HCT116 (cell line): Measurements from ENCODE around the gene SMG6. TPM values are rescaled to one million over a fixed set of nuclear protein-coding genes. Genes with fewer than 3 reads are reported as not detected.

Experiments
- ATAC-seq: fragments of 200-7000 bp; cut with Tn5 transposase; 2 replicates; pipeline ENCODE4 v1.9.1; 2020; ENCODE audit warnings: mild to moderate bottlenecking, moderate library complexity
- BruUV-seq: library from RNA; stranded (reverse); fragments of 400-500 nt; replicated peaks from 2 replicates; lab custom pipeline; 2021; lab: Mats Ljungman, UMichigan
- CTCF ChIA-PET: fragments of 300-600 bp; sonication (Branson Sonifier 250); formaldehyde crosslinking; loops from one replicate; lab custom pipeline; 2021; ENCODE audit warnings: antibody characterized with exemption; lab: Charles Lee
- POLR2A ChIA-PET: fragments of 300-600, 350-600 bp; sonication (Branson Sonifier 250); formaldehyde crosslinking; loops from one replicate; lab custom pipeline; 2021; ENCODE audit warnings: antibody characterized with exemption; lab: Charles Lee
- RAD21 ChIA-PET, 2 experiments: fragments of 300-600 bp; sonication (Branson Sonifier 250); formaldehyde crosslinking; loops; one replicate each; lab custom pipeline; 2023; ENCODE audit warnings: low total read pairs in 2 of 2; ENCODE audit not compliant: uncharacterized antibody in 2 of 2, unreplicated experiment in 2 of 2, low non-redundant PET in 1 of 2; lab: Charles Lee
- DNase-seq: peaks from one replicate; pipeline ENCODE4 v3.0.0-alpha.2; 2010; ENCODE audit warnings: low read depth, low spot score
- H2AFZ ChIP-seq: fragments of 200-600 bp; shearing (Covaris generic), sonication (generic); 2 replicates; pipeline ENCODE4 v1.6.1; 2017; ENCODE audit warnings: low read depth, mixed run types, mixed read lengths, antibody characterized with exemption, low read length; ENCODE audit not compliant: poor library complexity, severe bottlenecking
- H3K27ac ChIP-seq: 2 replicates; pipeline ENCODE4 v1.5.1; 2012; ENCODE audit warnings: low read depth, low read length
- H3K27me3 ChIP-seq: fragments of 200-600 bp; sonication (generic); 2 replicates; pipeline ENCODE4 v1.6.1; 2016; ENCODE audit warnings: mixed run types, low read length, mixed read lengths; ENCODE audit not compliant: insufficient read depth
- H3K36me3 ChIP-seq, 2 experiments: fragments of 200-500 bp in 1 of 2; fragments of 200-600 bp in 1 of 2; sonication (Bioruptor generic) in 1 of 2; sonication (generic) in 1 of 2; 2 replicates each; pipeline versions ENCODE4 v1.5.1 to v1.6.1; 2014 to 2016; ENCODE audit warnings: low read length in 2 of 2, inconsistent platforms in 1 of 2, mixed read lengths in 1 of 2, mixed run types in 1 of 2; ENCODE audit not compliant: insufficient read depth in 2 of 2, control insufficient read depth in 1 of 2
- H3K4me1 ChIP-seq, 2 experiments: fragments of 200-600 bp in 1 of 2; sonication (generic) in 1 of 2; 2 replicates each; pipeline versions ENCODE4 v1.5.1 to v1.6.1; 2012 to 2017; ENCODE audit warnings: low read length in 2 of 2, inconsistent platforms in 1 of 2, mild to moderate bottlenecking in 1 of 2, mixed read lengths in 1 of 2, mixed run types in 1 of 2, moderate library complexity in 1 of 2; ENCODE audit not compliant: insufficient read depth in 2 of 2, control insufficient read depth in 1 of 2
- H3K4me2 ChIP-seq: fragments of 200-600 bp; sonication (generic); 2 replicates; pipeline ENCODE4 v1.6.1; 2017; ENCODE audit warnings: mixed run types, low read length, mixed read lengths
- H3K4me3 ChIP-seq, 2 experiments: fragments of 200-600 bp in 1 of 2; sonication (generic) in 1 of 2; replicated peaks in 1 of 2; 2 replicates each; pipeline ENCODE4 v1.5.1; 2011 to 2016; ENCODE audit warnings: low read length in 2 of 2, control low read depth in 1 of 2, low read depth in 1 of 2, mild to moderate bottlenecking in 1 of 2, mixed read lengths in 1 of 2, mixed run types in 1 of 2
- H3K79me2 ChIP-seq: fragments of 200-600 bp; sonication (generic); 2 replicates; pipeline ENCODE4 v1.6.1; 2017; ENCODE audit warnings: mild to moderate bottlenecking, mixed run types, low read length, moderate library complexity, mixed read lengths; ENCODE audit not compliant: insufficient read depth
- H3K9ac ChIP-seq: fragments of 200-600 bp; sonication (generic); 2 replicates; pipeline ENCODE4 v1.6.1; 2016; ENCODE audit warnings: low read length, mixed read lengths
- H3K9me2 ChIP-seq: fragments of 200-600 bp; sonication (generic), shearing (Covaris generic); 2 replicates; pipeline ENCODE4 v1.6.1; 2017; ENCODE audit warnings: mixed run types, mild to moderate bottlenecking, moderate library complexity; ENCODE audit not compliant: insufficient read depth
- H3K9me3 ChIP-seq, 2 experiments: fragments of 200-500 bp in 1 of 2; fragments of 200-600 bp in 1 of 2; sonication (Bioruptor generic) in 1 of 2; sonication (generic) in 1 of 2; 2 replicates each; pipeline ENCODE4 v1.6.1; 2014 to 2017; ENCODE audit warnings: low read length in 2 of 2, mixed read lengths in 2 of 2, inconsistent platforms in 1 of 2, low read depth in 1 of 2, mild to moderate bottlenecking in 1 of 2, mixed run types in 1 of 2, moderate library complexity in 1 of 2; ENCODE audit not compliant: control insufficient read depth in 1 of 2, insufficient read depth in 1 of 2
- H4K20me1 ChIP-seq: fragments of 200-600 bp; sonication (generic), shearing (Covaris generic); 2 replicates; pipeline ENCODE4 v1.6.1; 2017; ENCODE audit warnings: mixed run types, mild to moderate bottlenecking, moderate library complexity; ENCODE audit not compliant: insufficient read depth
- CEBPB ChIP-seq: IDR thresholded peaks from 2 replicates; pipeline ENCODE4 v1.6.1; 2012; ENCODE audit warnings: low read depth
- CTCF ChIP-seq, 3 experiments: fragments of 200-600 bp in 1 of 3; sonication (generic) in 1 of 3; IDR thresholded peaks in 2 of 3; conservative IDR thresholded peaks in 1 of 3; 2 replicates each; pipeline ENCODE4 v1.5.1; 2012 to 2017; ENCODE audit warnings: low read depth in 2 of 3, low read length in 2 of 3, antibody characterized with exemption in 1 of 3, borderline replicate concordance in 1 of 3, control low read depth in 1 of 3, mild to moderate bottlenecking in 1 of 3, mixed read lengths in 1 of 3, mixed run types in 1 of 3, moderate library complexity in 1 of 3; ENCODE audit not compliant: insufficient read depth in 1 of 3
- POLR2A ChIP-seq: IDR thresholded peaks from 2 replicates; pipeline ENCODE4 v1.7.0; 2011; ENCODE audit warnings: borderline replicate concordance; ENCODE audit not compliant: insufficient read depth, insufficient read length; ENCODE audit errors: extremely low read depth
- RAD21 ChIP-seq: IDR thresholded peaks from 2 replicates; pipeline ENCODE4 v1.6.1; 2012; ENCODE audit warnings: low read depth, mild to moderate bottlenecking
- SRF ChIP-seq: IDR thresholded peaks from 2 replicates; pipeline ENCODE4 v1.6.1; 2012; ENCODE audit warnings: low read depth
- ZBTB33 ChIP-seq: IDR thresholded peaks from 2 replicates; pipeline ENCODE4 v1.6.1; 2011; ENCODE audit warnings: mild to moderate bottlenecking, low read length, moderate library complexity; ENCODE audit not compliant: insufficient replicate concordance; ENCODE audit errors: extremely low read depth
- ZNF274 ChIP-seq: fragments of 200-500 bp; sonication (Bioruptor generic); IDR thresholded peaks from 2 replicates; pipeline ENCODE4 v1.6.1; 2014; ENCODE audit warnings: mild to moderate bottlenecking, low read depth, low read length, inconsistent platforms
- intact Hi-C: fragments of 100-400 bp; cut with micrococcal nuclease; formaldehyde crosslinking; loops from 2 replicates; pipeline ENCODE4 v1.10.0; 2022
- total RNA-seq: library from RNA; stranded (reverse); gene quantifications from one replicate; pipeline ENCODE4 v1.2.1, GENCODE V29; 2021; ENCODE audit not compliant: unreplicated experiment

Gene SMG6
- total RNA-seq, 1 experiment from 2014 or later: 23.1 TPM

GRCh38 chr17:2244545-2245525, 58.8 kb downstream of the SMG6 start:
- ATAC-seq: peak; percentile 98
- no peak overlapping the region for H3K4me2 ChIP-seq
- no peaks in the 10 kb centered on the region for H3K27me3 ChIP-seq
- ChIA-PET RAD21 (interaction anchor here (0.6 to 2.5 kb wide), 9 partner anchors 171 to 622 kb away, joined by 3 to 21 read pairs (median 5); partner anchors contain the start of gene HIC1 (in 2 of the 2)), POLR2A (interaction anchor here (1.2 to 1.8 kb wide), 2 partner anchors 9 to 190 kb away, joined by 3 read pairs; partner anchors contain the start of gene HIC1), CTCF (interaction anchor here (0.6 to 4.0 kb wide), 36 partner anchors 9 to 528 kb away, joined by 3 to 200 read pairs (median 4); partner anchors contain the start of genes HIC1, RTN4RL1, SMG6 and SRR)
- H3K27ac ChIP-seq: no peak overlapping the region
- no peaks in the 10 kb centered on the region for H4K20me1 ChIP-seq
- no peak overlapping the region for H3K9ac ChIP-seq
- H3K4me1 ChIP-seq: peaks cover 0 to 10% of the 10 kb centered on the region in 2 experiments; a peak in 2 of 4 replicates
- no peaks in the 10 kb centered on the region for H3K79me2 ChIP-seq
- peaks cover 0 to 5% of the 10 kb centered on the region in 2 experiments; a peak in 2 of 4 replicates for H3K36me3 ChIP-seq
- H2AFZ ChIP-seq: no peak overlapping the region
- H3K9me2 ChIP-seq: no peaks in the 10 kb centered on the region
- TF ChIP-seq POLR2A (no peak), ZNF274 (no peak), CEBPB (no peak), ZBTB33 (no peak), RAD21 (peak; percentile 98), SRF (no peak), CTCF (IDR thresholded peaks at IDR 0.05 in 2 of 3, conservative IDR thresholded peaks at IDR 0.05 in 1 of 3; ENCODE audit: borderline replicate concordance in 1 of 3, insufficient read depth in 1 of 3, low read depth in 2 of 3, low read length in 2 of 3) (peak; percentile 93 to 99 (median 98))
- H3K9me3 ChIP-seq: no peaks in the 10 kb centered on the region
- BruUV-seq: no TSS peak
- H3K4me3 ChIP-seq: no peak overlapping the region
- intact Hi-C loops: loop anchor here (1.0 to 2.0 kb wide), 2 partner anchors 187 to 336 kb away; no protein-coding TSS in a partner anchor
- peak; percentile 39 for DNase-seq
